GM23338 (cell line): ENCODE measurements around the gene PPP2R5C. TPM values are rescaled to one million over a fixed set of nuclear protein-coding genes. Genes with fewer than 3 reads are reported as not detected.

Experiments
- ATAC-seq: fragments of 200-7000 bp; cut with Tn5 transposase; 3 replicates; pipeline ENCODE4 v1.9.1; 2020
- DNase-seq: peaks from one replicate; pipeline ENCODE4 v3.0.0-alpha.2; 2015; ENCODE audit warnings: low spot score
- H2AFZ ChIP-seq: fragments of 200-600 bp; sonication (generic); 2 replicates; pipeline ENCODE4 v1.8.0; 2016; ENCODE audit warnings: antibody characterized with exemption, mild to moderate bottlenecking, moderate library complexity
- H3F3A ChIP-seq: fragments of 200-600 bp; sonication (generic); replicated peaks from 2 replicates; pipeline ENCODE4 v1.8.0; 2017; ENCODE audit warnings: antibody characterized with exemption, mixed run types, low read depth
- H3K27ac ChIP-seq: fragments of 200-600 bp; sonication (generic); 2 replicates; pipeline ENCODE4 v1.6.1; 2016; ENCODE audit warnings: low read depth
- H3K27me3 ChIP-seq: fragments of 200-600 bp; sonication (generic); 2 replicates; pipeline ENCODE4 v1.8.0; 2016; ENCODE audit warnings: mild to moderate bottlenecking, mixed run types, moderate library complexity; ENCODE audit not compliant: insufficient read depth
- H3K36me3 ChIP-seq: fragments of 200-600 bp; sonication (generic); 2 replicates; pipeline ENCODE4 v1.8.0; 2016; ENCODE audit warnings: mild to moderate bottlenecking; ENCODE audit not compliant: insufficient read depth
- H3K4me1 ChIP-seq: fragments of 200-600 bp; sonication (generic); 2 replicates; pipeline ENCODE4 v1.8.0; 2016; ENCODE audit warnings: mild to moderate bottlenecking, moderate library complexity; ENCODE audit not compliant: insufficient read depth
- H3K4me2 ChIP-seq: fragments of 200-600 bp; sonication (generic); 2 replicates; pipeline ENCODE4 v1.7.1; 2017; ENCODE audit warnings: mixed run types
- H3K4me3 ChIP-seq: fragments of 200-600 bp; sonication (generic); 2 replicates; pipeline ENCODE4 v1.6.1; 2016; ENCODE audit warnings: mixed run types
- H3K79me2 ChIP-seq: fragments of 200-600 bp; sonication (generic); replicated peaks from 2 replicates; pipeline ENCODE4 v1.8.0; 2017; ENCODE audit warnings: mild to moderate bottlenecking; ENCODE audit not compliant: insufficient read depth
- H3K9me2 ChIP-seq: fragments of 200-600 bp; sonication (generic); 2 replicates; pipeline ENCODE4 v1.8.0; 2017; ENCODE audit not compliant: insufficient read depth
- H4K20me1 ChIP-seq: fragments of 200-600 bp; sonication (generic); replicated peaks from 2 replicates; pipeline ENCODE4 v1.8.0; 2017; ENCODE audit warnings: mild to moderate bottlenecking; ENCODE audit not compliant: insufficient read depth
- H3K27ac Mint-ChIP-seq: 2 replicates; pipeline ENCODE4 v1.8.0; 2020; ENCODE audit warnings: inconsistent platforms, mild to moderate bottlenecking, moderate library complexity, mixed read lengths
- H3K27me3 Mint-ChIP-seq: 3 replicates; pipeline ENCODE4 v1.8.0; 2022; ENCODE audit warnings: low read depth, mild to moderate bottlenecking, moderate library complexity, mixed read lengths, inconsistent platforms; ENCODE audit not compliant: insufficient read depth, poor library complexity
- H3K36me3 Mint-ChIP-seq: 3 replicates; pipeline ENCODE4 v1.8.0; 2021; ENCODE audit warnings: low read depth, mild to moderate bottlenecking, inconsistent platforms, moderate library complexity, mixed read lengths
- H3K4me1 Mint-ChIP-seq: 3 replicates; pipeline ENCODE4 v1.8.0; 2020; ENCODE audit warnings: mild to moderate bottlenecking, inconsistent platforms, mixed read lengths
- H3K4me3 Mint-ChIP-seq: 3 replicates; pipeline ENCODE4 v1.8.0; 2021; ENCODE audit warnings: moderate library complexity, mild to moderate bottlenecking, inconsistent platforms, mixed read lengths
- H3K9me3 Mint-ChIP-seq: 3 replicates; pipeline ENCODE4 v1.8.0; 2020; ENCODE audit warnings: moderate library complexity, mild to moderate bottlenecking, inconsistent platforms, mixed read lengths
- CREB1 ChIP-seq: fragments of 250-450 bp; sonication (Bioruptor Pico); IDR thresholded peaks from 2 replicates; pipeline ENCODE4 v1.5.0; 2020; ENCODE audit warnings: low read depth, mild to moderate bottlenecking, moderate library complexity
- ETS1 ChIP-seq: IDR thresholded peaks from 2 replicates; pipeline ENCODE4 v1.6.1; 2016; ENCODE audit warnings: antibody characterized with exemption
- EZH2 ChIP-seq: fragments of 200-600 bp; sonication (generic); IDR thresholded peaks from one replicate; pipeline ENCODE4 v1.8.0; 2017; ENCODE audit warnings: antibody characterized with exemption, mild to moderate bottlenecking, low read depth; ENCODE audit not compliant: unreplicated experiment
- EZH2phosphoT487 ChIP-seq: fragments of 200-600 bp; sonication (generic); IDR thresholded peaks from one replicate; pipeline ENCODE4 v1.8.1; 2018; ENCODE audit warnings: antibody characterized with exemption; ENCODE audit not compliant: unreplicated experiment
- JUNB ChIP-seq: IDR thresholded peaks from one replicate; pipeline ENCODE4 v1.6.1; 2016; ENCODE audit warnings: antibody characterized with exemption; ENCODE audit not compliant: unreplicated experiment
- NANOG ChIP-seq: IDR thresholded peaks from 2 replicates; pipeline ENCODE4 v1.6.1; 2016; ENCODE audit warnings: antibody characterized with exemption, borderline replicate concordance
- POLR2AphosphoS5 ChIP-seq: IDR thresholded peaks from 2 replicates; pipeline ENCODE4 v1.6.1; 2016; ENCODE audit warnings: antibody characterized with exemption, low read depth
- STAT1 ChIP-seq: IDR thresholded peaks from one replicate; pipeline ENCODE4 v1.6.1; 2016; ENCODE audit warnings: antibody characterized with exemption; ENCODE audit not compliant: unreplicated experiment
- ZNF114 ChIP-seq: fragments of 250-450 bp; sonication (Bioruptor Pico); IDR thresholded peaks from 2 replicates; pipeline ENCODE4 v1.5.0; 2020; ENCODE audit warnings: mild to moderate bottlenecking, moderate library complexity
- ZNF331 ChIP-seq: fragments of 250-450 bp; sonication (Bioruptor Pico); IDR thresholded peaks from 2 replicates; pipeline ENCODE4 v1.5.0; 2020; ENCODE audit warnings: low read depth, mild to moderate bottlenecking, moderate library complexity
- ZNF462 ChIP-seq: fragments of 250-450 bp; sonication (Bioruptor Pico); IDR thresholded peaks from 2 replicates; pipeline ENCODE4 v1.5.0; 2020; ENCODE audit warnings: mild to moderate bottlenecking, moderate library complexity
- polyA plus RNA-seq: library from polyadenylated mRNA; unstranded; fragments of >200 nt; fragmentation: Nextera tagmentation; extraction: Ambion mirVana; gene quantifications from 2 replicates; pipeline ENCODE4 v1.2.1, GENCODE V29; 2016
- total RNA-seq: library from RNA; depleted of rRNA; stranded (reverse); fragments of >200 nt; shearing (Covaris generic); gene quantifications from 2 replicates; pipeline ENCODE4 v1.2.3, GENCODE V29; 2014
- TF ChIP-seq, protein P1 (sequence below): IDR thresholded peaks from one replicate; pipeline ENCODE4 v1.6.1; 2018; ENCODE audit warnings: antibody characterized with exemption; ENCODE audit not compliant: unreplicated experiment
- TF ChIP-seq, protein P2 (sequence below), 2 experiments: fragments of 200-600 bp in 1 of 2; sonication (generic) in 1 of 2; conservative IDR thresholded peaks; 2 replicates each; pipeline versions ENCODE4 v1.5.1 to v1.6.1; 2016 to 2017; ENCODE audit warnings: antibody characterized with exemption in 2 of 2, low read depth in 2 of 2, mild to moderate bottlenecking in 2 of 2, moderate library complexity in 1 of 2

The PPP2R5C gene
- total and polyA plus RNA-seq, 2 experiments from 2014 or later = 75.4 to 79.7 TPM

- no peak overlapping the region for H3K4me3 ChIP-seq
- peaks cover 41% of the 10 kb centered on the region for H3K27me3 ChIP-seq
- no peaks in the 10 kb centered on the region for H3K36me3 Mint-ChIP-seq
- H3K4me1 ChIP-seq = no peaks in the 10 kb centered on the region
- H3K4me3 Mint-ChIP-seq = no peak overlapping the region
- no peak overlapping the region for H3K27ac Mint-ChIP-seq
- DNase-seq = no peak
- no peaks in the 10 kb centered on the region for H4K20me1 ChIP-seq
- TF ChIP-seq EZH2 (no peak), CREB1 (no peak), POLR2AphosphoS5 (no peak), ZNF114 (CRISPR knock-in tag) (no peak), ZNF331 (CRISPR knock-in tag) (no peak), EZH2phosphoT487 (no peak), ZNF462 (CRISPR knock-in tag) (no peak), ETS1 (no peak), JUNB (no peak), STAT1 (no peak), NANOG (no peak)
- TF ChIP-seq, protein P1, sequence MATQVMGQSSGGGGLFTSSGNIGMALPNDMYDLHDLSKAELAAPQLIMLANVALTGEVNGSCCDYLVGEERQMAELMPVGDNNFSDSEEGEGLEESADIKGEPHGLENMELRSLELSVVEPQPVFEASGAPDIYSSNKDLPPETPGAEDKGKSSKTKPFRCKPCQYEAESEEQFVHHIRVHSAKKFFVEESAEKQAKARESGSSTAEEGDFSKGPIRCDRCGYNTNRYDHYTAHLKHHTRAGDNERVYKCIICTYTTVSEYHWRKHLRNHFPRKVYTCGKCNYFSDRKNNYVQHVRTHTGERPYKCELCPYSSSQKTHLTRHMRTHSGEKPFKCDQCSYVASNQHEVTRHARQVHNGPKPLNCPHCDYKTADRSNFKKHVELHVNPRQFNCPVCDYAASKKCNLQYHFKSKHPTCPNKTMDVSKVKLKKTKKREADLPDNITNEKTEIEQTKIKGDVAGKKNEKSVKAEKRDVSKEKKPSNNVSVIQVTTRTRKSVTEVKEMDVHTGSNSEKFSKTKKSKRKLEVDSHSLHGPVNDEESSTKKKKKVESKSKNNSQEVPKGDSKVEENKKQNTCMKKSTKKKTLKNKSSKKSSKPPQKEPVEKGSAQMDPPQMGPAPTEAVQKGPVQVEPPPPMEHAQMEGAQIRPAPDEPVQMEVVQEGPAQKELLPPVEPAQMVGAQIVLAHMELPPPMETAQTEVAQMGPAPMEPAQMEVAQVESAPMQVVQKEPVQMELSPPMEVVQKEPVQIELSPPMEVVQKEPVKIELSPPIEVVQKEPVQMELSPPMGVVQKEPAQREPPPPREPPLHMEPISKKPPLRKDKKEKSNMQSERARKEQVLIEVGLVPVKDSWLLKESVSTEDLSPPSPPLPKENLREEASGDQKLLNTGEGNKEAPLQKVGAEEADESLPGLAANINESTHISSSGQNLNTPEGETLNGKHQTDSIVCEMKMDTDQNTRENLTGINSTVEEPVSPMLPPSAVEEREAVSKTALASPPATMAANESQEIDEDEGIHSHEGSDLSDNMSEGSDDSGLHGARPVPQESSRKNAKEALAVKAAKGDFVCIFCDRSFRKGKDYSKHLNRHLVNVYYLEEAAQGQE = no peak
- TF ChIP-seq, protein P2, sequence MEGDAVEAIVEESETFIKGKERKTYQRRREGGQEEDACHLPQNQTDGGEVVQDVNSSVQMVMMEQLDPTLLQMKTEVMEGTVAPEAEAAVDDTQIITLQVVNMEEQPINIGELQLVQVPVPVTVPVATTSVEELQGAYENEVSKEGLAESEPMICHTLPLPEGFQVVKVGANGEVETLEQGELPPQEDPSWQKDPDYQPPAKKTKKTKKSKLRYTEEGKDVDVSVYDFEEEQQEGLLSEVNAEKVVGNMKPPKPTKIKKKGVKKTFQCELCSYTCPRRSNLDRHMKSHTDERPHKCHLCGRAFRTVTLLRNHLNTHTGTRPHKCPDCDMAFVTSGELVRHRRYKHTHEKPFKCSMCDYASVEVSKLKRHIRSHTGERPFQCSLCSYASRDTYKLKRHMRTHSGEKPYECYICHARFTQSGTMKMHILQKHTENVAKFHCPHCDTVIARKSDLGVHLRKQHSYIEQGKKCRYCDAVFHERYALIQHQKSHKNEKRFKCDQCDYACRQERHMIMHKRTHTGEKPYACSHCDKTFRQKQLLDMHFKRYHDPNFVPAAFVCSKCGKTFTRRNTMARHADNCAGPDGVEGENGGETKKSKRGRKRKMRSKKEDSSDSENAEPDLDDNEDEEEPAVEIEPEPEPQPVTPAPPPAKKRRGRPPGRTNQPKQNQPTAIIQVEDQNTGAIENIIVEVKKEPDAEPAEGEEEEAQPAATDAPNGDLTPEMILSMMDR (conservative IDR thresholded peaks at IDR 0.05; ENCODE audit: low read depth in 2 of 2) = no peak
- no peaks in the 10 kb centered on the region for H3K79me2 ChIP-seq
- no peak overlapping the region for H3K27ac ChIP-seq
- H3K9me2 ChIP-seq = 0 out of 2 replicates have a peak, but pooled peaks cover 2% of the 10 kb centered on the region
- no peak overlapping the region for H3K4me2 ChIP-seq
- H3K36me3 ChIP-seq = no peaks in the 10 kb centered on the region
- no peak overlapping the region for H2AFZ ChIP-seq
- no peaks in the 10 kb centered on the region for H3K4me1 Mint-ChIP-seq
- no peaks in the 10 kb centered on the region for H3F3A ChIP-seq
- H3K27me3 Mint-ChIP-seq = peaks cover 50% of the 10 kb centered on the region
- H3K9me3 Mint-ChIP-seq = peaks cover 3% of the 10 kb centered on the region; the same call in 1 of the 3 replicates
- ATAC-seq = no peak
These were observed 176.6 kb downstream of the PPP2R5C start for GRCh38 chr14:101937926-101938767.
